Measurements from ENCODE around the gene ZMIZ1. TPM values are rescaled to one million over a fixed set of nuclear protein-coding genes. Genes with fewer than 3 reads are reported as not detected.

Gene ZMIZ1
- total RNA-seq, 1 donor from 2014 or later: 14.7 TPM

DNA sequence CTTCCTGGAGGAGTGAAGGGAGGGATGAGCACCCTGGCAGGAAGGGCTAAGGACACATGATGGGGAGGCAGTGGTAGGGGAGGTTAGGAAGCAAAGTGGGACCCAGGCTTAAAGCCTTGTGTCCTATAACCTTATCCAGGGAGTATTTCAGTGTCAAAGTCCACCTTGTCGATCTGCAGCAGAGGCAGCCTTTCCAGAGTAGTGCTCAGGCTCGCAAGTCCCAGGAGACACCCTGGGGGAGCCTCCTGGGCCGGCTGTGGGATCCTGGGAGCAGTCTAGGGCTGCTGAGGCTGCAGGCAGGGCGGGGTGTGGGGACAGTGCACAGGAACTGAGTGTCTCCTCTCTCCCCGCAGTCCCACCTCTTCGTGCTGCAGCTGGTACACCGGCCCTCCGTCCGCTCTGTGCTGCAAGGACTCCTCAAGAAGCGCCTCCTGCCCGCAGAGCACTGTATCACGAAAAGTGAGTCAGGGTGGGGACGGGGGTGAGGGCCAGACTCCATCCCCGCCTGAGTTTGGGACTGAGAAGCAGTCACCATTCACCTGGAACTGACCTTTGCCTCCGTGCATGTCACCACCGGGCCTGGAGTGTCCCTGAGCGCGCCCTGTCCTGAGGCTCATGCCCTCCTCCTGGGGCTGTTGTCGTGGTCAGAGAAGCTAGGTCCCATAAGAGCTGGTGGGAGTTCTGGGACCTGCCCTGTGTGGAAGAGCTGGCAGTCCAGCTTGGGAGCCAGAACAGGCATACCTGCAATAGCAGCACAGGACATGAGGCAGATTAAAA is 233.2 kb downstream of the ZMIZ1 start:
- no peak for DNase-seq (ENCODE audit: low read depth in 2 of 2)

GRCh38 chr10:79303631-79304478 is 235.1 kb downstream of the ZMIZ1 start:
- no peak for DNase-seq (ENCODE audit: low read depth in 2 of 2)

DNA sequence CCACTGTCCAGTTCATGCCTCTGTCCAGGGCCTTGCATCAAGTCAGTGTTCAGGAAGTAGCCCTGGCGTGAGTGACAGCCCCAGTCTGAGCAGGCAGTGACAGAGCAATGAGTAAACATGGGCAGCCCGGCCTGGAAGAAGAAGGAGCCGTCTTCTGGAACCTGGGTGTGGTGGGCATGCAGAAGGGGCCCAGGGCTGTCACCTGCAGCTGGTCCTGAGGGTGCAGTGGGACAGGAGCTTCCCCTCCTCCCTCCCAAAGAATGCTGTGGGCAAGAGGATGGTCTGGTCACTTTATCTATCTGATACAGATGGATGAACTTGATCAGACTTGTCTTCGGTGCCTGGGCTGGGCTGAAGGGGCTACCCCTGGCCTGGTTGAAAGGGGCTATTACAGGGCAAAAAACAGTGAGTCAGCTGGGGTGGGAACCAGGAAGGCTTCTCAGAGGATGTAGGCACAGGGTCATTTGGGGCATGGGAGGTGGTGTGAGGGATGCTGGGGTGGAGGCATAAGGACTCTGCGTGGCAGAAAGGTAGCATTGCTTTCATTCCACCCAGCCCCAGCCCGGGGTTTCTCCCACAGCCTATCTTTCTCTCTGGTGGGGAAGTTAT is 235.8 kb downstream of the ZMIZ1 start:
- peak in 1 of 2 donors; percentile 48 for DNase-seq (ENCODE audit: low read depth in 2 of 2)

- DNase-seq (ENCODE audit: low read depth in 2 of 2): no peak
Measured at GRCh38 chr10:79305515-79305914, 236.7 kb downstream of the ZMIZ1 start.

DNA sequence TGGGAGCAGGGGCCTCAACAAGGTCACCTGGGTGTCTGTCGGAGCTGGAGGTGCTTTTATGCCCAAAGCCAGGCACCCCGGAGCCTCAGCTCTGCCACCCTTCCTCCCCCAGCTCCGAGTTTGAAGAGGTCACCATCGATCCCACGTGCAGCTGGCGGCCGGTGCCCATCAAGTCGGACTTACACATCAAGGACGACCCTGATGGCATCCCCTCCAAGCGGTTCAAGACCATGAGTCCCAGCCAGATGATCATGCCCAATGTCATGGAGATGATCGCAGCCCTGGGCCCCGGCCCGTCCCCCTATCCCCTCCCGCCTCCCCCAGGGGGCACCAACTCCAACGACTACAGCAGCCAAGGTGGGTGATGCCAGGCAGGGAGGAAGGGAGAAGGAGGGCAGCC is 237.2 kb downstream of the ZMIZ1 start:
- no peak for DNase-seq (ENCODE audit: low read depth in 2 of 2)

GRCh38 chr10:79306644-79307220 is 238.0 kb downstream of the ZMIZ1 start:
- DNase-seq (ENCODE audit: low read depth in 2 of 2): no peak

GRCh38 chr10:79308016-79308415 is 239.2 kb downstream of the ZMIZ1 start:
- no peak for DNase-seq (ENCODE audit: low read depth in 2 of 2)

DNA sequence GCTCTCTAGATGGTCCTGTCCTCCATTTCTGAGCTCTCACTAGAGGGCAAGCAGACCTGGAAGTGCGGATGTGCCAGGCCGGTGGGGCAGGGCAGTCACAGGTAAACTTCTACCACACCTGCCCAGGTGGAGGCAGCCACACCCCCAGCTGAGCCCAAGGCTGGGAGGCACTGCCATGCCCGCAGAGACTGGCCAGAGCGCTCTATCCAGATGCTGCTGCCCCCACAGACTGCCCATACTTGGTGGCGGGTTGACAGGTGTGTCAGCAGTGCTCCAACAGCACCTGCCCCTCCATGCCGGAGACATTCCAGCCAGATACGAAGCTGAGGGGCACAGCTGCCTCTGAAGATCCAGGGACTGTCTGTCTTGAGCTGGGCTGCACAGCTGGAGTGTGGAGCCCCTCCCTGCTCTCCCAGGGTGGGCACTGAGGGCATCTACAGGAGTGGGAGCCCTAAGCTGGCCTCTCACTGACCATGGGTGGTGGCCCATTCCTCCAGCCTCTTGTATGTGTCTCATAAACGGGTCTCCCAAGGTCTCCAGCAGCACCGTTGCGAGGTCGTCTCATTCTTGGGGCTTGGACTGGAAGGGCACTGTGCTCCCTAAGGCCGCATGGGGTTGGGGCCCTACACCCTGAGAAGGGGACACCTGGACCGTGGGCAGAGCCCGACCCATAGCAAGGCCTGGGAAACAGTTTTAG is 240.4 kb downstream of the ZMIZ1 start:
- no peak for DNase-seq (ENCODE audit: low read depth in 2 of 2)

- no peak for DNase-seq (ENCODE audit: low read depth in 2 of 2)
Measured at GRCh38 chr10:79310200-79310865, 241.6 kb downstream of the ZMIZ1 start.

- DNase-seq (ENCODE audit: low read depth in 2 of 2): no peak
Measured at GRCh38 chr10:79310911-79311573, 242.3 kb downstream of the ZMIZ1 start.

- no peak for DNase-seq (ENCODE audit: low read depth in 2 of 2)
Measured at GRCh38 chr10:79311581-79312407, 243.0 kb downstream of the ZMIZ1 start.

DNA sequence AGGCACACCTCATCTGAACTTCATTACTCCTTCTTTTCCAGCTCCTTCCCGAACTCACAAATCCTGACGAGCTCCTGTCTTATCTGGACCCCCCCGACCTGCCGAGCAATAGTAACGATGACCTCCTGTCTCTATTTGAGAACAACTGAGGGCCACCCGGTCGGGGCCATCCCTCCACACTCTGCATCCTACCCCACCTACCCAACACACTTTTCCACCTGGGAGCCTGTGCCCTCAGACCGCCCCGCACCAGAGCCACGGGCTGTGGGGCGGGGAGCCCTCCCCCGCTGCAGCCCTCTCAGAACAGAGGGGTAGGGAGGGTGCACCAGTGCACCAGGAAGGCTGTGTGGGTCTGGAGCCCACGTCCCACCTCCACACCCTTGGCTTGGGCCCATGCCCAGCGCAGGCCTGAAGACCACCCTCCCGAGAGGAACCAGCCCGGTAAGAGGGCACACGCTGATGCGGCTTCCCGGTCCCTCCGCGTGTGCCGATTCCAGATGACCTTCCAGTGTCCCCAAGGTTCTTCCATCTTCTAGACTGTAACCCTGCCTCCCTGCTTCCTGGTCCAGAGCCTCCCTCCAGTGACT is 243.9 kb downstream of the ZMIZ1 start:
- DNase-seq (ENCODE audit: low read depth in 2 of 2): no peak

- DNase-seq (ENCODE audit: low read depth in 2 of 2): no peak
Measured at GRCh38 chr10:79313320-79313719, 244.6 kb downstream of the ZMIZ1 start.

- DNase-seq (ENCODE audit: low read depth in 2 of 2): no peak
Measured at GRCh38 chr10:79313911-79314439, 245.2 kb downstream of the ZMIZ1 start.

GRCh38 chr10:79314761-79315601 is 246.2 kb downstream of the ZMIZ1 start:
- no peak for DNase-seq (ENCODE audit: low read depth in 2 of 2)

- DNase-seq (ENCODE audit: low read depth in 2 of 2): no peak
Measured at GRCh38 chr10:79315602-79315920, 246.8 kb downstream of the ZMIZ1 start.

DNA sequence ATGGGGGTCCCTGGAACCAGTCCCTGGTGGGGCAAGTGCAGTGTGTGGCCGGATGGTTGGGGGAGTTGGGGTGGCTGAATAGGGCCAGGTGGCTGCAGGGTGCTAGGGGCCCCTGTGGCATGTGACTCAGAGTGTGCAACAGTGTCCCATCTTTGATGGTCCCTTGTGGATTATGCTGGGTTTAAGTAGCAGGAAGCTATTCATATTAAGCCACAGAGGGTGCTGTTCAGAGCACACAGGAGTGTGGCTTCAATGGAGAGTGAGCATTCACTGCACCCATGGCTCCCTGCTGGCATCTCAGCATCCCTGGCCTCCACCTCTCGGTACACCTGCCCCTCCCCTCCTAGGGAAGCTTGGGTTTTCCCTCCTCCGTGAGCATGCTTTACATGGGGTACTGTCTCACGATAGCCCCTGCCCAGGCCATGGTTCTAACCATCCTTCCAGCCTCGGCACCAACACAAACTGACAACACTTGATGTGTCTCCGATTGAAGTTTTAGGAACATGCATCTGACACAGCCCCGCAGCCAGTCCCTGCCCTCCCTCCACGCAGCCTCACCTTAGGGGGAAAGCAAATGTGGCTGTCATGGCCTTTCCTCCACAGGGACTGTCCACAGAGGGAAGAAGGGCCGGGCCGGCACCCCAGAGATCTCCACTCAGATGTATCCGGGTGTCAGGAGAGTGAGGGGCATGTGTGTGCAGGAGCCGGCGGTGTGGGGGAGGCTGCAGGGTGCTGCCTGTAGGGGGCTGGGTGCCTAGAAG is 248.1 kb downstream of the ZMIZ1 start:
- DNase-seq (ENCODE audit: low read depth in 2 of 2): no peak

Data from lung microvascular endothelial cell (primary cell).